ENCODE measurements around the gene IFFO2. TPM values are rescaled to one million over a fixed set of nuclear protein-coding genes. Genes with fewer than 3 reads are reported as not detected.

IFFO2 gene
- total and polyA plus RNA-seq, 2 of the 13 experiments (the other 11 are each of a cell fraction or from before 2014, with no cell fraction given), result 7.3 to 16.7 TPM

DNA sequence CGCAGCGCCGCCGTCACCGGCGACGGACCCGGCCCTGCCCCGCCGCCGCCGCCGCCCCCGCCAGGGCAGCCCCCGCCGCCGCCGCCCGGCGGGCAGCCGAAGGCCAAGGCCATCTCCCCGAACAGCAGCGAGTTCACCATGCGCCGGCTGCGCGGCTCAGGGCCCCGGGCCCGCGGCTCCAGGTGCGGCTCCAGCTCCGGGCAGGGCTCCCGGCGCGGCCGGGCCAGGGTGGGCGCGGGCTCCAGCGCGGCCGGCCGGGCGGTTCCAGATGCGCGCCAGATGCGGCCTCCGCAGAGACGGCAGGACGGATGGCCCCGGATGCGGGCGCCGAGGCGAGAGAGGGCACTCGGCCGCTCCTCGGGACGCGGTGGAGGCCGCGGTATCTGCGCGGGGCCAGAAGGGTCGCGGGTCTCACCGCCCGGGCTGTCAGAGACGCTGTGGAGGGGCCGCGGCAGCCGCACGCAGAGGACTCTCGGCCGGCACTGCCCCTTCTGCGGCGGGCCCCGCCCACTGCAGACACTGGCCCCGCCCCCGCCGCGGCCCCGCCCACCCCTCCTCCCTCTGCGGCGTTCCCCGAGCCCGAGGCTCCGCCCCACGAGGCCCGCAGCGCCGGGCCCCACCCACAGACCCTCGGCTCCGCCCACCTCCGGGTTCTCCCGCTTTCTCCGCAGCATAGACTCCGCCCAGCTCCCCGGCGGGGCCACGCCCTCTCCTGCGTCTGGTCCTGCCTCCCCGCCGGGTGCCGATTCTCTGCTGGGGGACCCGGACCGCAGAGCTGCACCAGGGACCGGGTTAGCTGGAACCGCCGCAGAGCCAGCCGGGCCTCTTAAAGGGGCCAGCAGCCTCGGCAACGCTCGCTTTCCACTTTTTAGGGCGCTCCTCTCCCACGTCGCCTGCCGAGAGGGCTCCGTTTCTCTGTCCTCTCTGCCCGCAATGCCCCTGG lies at the start of gene IFFO2 (continued):
- TF ChIP-seq, protein P1, sequence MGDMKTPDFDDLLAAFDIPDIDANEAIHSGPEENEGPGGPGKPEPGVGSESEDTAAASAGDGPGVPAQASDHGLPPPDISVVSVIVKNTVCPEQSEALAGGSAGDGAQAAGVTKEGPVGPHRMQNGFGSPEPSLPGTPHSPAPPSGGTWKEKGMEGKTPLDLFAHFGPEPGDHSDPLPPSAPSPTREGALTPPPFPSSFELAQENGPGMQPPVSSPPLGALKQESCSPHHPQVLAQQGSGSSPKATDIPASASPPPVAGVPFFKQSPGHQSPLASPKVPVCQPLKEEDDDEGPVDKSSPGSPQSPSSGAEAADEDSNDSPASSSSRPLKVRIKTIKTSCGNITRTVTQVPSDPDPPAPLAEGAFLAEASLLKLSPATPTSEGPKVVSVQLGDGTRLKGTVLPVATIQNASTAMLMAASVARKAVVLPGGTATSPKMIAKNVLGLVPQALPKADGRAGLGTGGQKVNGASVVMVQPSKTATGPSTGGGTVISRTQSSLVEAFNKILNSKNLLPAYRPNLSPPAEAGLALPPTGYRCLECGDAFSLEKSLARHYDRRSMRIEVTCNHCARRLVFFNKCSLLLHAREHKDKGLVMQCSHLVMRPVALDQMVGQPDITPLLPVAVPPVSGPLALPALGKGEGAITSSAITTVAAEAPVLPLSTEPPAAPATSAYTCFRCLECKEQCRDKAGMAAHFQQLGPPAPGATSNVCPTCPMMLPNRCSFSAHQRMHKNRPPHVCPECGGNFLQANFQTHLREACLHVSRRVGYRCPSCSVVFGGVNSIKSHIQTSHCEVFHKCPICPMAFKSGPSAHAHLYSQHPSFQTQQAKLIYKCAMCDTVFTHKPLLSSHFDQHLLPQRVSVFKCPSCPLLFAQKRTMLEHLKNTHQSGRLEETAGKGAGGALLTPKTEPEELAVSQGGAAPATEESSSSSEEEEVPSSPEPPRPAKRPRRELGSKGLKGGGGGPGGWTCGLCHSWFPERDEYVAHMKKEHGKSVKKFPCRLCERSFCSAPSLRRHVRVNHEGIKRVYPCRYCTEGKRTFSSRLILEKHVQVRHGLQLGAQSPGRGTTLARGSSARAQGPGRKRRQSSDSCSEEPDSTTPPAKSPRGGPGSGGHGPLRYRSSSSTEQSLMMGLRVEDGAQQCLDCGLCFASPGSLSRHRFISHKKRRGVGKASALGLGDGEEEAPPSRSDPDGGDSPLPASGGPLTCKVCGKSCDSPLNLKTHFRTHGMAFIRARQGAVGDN (CRISPR knock-in tag; IDR thresholded peaks at IDR 0.05), result no peak; the same call in 1 of the 2 replicates
- no peak for TF ChIP-seq ZNF251 (CRISPR knock-in tag; IDR thresholded peaks at IDR 0.05)
- TF ChIP-seq, protein P2, sequence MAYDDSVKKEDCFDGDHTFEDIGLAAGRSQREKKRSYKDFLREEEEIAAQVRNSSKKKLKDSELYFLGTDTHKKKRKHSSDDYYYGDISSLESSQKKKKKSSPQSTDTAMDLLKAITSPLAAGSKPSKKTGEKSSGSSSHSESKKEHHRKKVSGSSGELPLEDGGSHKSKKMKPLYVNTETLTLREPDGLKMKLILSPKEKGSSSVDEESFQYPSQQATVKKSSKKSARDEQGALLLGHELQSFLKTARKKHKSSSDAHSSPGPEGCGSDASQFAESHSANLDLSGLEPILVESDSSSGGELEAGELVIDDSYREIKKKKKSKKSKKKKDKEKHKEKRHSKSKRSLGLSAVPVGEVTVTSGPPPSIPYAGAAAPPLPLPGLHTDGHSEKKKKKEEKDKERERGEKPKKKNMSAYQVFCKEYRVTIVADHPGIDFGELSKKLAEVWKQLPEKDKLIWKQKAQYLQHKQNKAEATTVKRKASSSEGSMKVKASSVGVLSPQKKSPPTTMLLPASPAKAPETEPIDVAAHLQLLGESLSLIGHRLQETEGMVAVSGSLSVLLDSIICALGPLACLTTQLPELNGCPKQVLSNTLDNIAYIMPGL (CRISPR knock-in tag; IDR thresholded peaks at IDR 0.05; ENCODE audit: borderline replicate concordance in 1 of 2, low read depth in 1 of 2), result no peak; a peak in 1 of 4 replicates
- peak; percentile 61 for TF ChIP-seq SKI (IDR thresholded peaks at IDR 0.05; ENCODE audit: partially characterized antibody)
- peak; percentile 24; the same call in 1 of the 2 replicates for TF ChIP-seq RAD21 (CRISPR knock-in tag; IDR thresholded peaks at IDR 0.05)
- TF ChIP-seq, protein P3, sequence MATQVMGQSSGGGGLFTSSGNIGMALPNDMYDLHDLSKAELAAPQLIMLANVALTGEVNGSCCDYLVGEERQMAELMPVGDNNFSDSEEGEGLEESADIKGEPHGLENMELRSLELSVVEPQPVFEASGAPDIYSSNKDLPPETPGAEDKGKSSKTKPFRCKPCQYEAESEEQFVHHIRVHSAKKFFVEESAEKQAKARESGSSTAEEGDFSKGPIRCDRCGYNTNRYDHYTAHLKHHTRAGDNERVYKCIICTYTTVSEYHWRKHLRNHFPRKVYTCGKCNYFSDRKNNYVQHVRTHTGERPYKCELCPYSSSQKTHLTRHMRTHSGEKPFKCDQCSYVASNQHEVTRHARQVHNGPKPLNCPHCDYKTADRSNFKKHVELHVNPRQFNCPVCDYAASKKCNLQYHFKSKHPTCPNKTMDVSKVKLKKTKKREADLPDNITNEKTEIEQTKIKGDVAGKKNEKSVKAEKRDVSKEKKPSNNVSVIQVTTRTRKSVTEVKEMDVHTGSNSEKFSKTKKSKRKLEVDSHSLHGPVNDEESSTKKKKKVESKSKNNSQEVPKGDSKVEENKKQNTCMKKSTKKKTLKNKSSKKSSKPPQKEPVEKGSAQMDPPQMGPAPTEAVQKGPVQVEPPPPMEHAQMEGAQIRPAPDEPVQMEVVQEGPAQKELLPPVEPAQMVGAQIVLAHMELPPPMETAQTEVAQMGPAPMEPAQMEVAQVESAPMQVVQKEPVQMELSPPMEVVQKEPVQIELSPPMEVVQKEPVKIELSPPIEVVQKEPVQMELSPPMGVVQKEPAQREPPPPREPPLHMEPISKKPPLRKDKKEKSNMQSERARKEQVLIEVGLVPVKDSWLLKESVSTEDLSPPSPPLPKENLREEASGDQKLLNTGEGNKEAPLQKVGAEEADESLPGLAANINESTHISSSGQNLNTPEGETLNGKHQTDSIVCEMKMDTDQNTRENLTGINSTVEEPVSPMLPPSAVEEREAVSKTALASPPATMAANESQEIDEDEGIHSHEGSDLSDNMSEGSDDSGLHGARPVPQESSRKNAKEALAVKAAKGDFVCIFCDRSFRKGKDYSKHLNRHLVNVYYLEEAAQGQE (IDR thresholded peaks at IDR 0.05; ENCODE audit: borderline replicate concordance in 1 of 2, low read depth in 1 of 2, low read length in 2 of 2), result 0 out of 4 replicates have a peak, but pooled peaks of 1 of the 2 experiments have one; percentile 17
- TF ChIP-seq, protein P4, sequence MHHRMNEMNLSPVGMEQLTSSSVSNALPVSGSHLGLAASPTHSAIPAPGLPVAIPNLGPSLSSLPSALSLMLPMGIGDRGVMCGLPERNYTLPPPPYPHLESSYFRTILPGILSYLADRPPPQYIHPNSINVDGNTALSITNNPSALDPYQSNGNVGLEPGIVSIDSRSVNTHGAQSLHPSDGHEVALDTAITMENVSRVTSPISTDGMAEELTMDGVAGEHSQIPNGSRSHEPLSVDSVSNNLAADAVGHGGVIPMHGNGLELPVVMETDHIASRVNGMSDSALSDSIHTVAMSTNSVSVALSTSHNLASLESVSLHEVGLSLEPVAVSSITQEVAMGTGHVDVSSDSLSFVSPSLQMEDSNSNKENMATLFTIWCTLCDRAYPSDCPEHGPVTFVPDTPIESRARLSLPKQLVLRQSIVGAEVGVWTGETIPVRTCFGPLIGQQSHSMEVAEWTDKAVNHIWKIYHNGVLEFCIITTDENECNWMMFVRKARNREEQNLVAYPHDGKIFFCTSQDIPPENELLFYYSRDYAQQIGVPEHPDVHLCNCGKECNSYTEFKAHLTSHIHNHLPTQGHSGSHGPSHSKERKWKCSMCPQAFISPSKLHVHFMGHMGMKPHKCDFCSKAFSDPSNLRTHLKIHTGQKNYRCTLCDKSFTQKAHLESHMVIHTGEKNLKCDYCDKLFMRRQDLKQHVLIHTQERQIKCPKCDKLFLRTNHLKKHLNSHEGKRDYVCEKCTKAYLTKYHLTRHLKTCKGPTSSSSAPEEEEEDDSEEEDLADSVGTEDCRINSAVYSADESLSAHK (CRISPR knock-in tag; IDR thresholded peaks at IDR 0.05; ENCODE audit: borderline replicate concordance), result no peak
- TF ChIP-seq ARNT2 (CRISPR knock-in tag; IDR thresholded peaks at IDR 0.05; ENCODE audit: low read depth), result 0 out of 2 replicates have a peak, but pooled peaks have one; percentile 29
- peak; percentile 32; the same call in 1 of the 2 replicates for TF ChIP-seq MAZ (IDR thresholded peaks at IDR 0.05; ENCODE audit: borderline replicate concordance, low read depth, low read length)
- TF ChIP-seq MAZ (CRISPR knock-in tag; IDR thresholded peaks at IDR 0.05; ENCODE audit: low read depth), result peak; percentile 29; the same call in 1 of the 2 replicates
- TF ChIP-seq TARDBP (CRISPR knock-in tag; IDR thresholded peaks at IDR 0.05), result 0 out of 2 replicates have a peak, but pooled peaks have one; percentile 3
- TF ChIP-seq PLRG1 (conservative IDR thresholded peaks at IDR 0.05), result no peak
- TF ChIP-seq, protein P5, sequence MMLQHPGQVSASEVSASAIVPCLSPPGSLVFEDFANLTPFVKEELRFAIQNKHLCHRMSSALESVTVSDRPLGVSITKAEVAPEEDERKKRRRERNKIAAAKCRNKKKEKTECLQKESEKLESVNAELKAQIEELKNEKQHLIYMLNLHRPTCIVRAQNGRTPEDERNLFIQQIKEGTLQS (CRISPR knock-in tag; IDR thresholded peaks at IDR 0.05), result no peak
